C4-2B (cell line): ENCODE measurements around the gene WDFY2.

ENCODE experiments used
- CTCF ChIP-seq: fragments of 450-650 bp; conservative IDR thresholded peaks from 2 replicates; pipeline ENCODE4 v1.5.1; 2017; ENCODE audit warnings: mild to moderate bottlenecking
- ZFX ChIP-seq: fragments of 450-650 bp; IDR thresholded peaks from 2 replicates; pipeline ENCODE4 v1.6.1; 2017

GRCh38 chr13:51673165-51673564 lies 88.9 kb downstream of the WDFY2 start:
- no peak for TF ChIP-seq CTCF
- no peak for TF ChIP-seq ZFX
